H1 (cell line): ENCODE measurements around the gene MTPN.

Experiments
- HDAC6 ChIP-seq: IDR thresholded peaks from one replicate; pipeline ENCODE4 v1.7.1; 2012; ENCODE audit warnings: low read depth, mild to moderate bottlenecking, inconsistent platforms, low read length, moderate library complexity
- POLR2AphosphoS5 ChIP-seq: IDR thresholded peaks from 2 replicates; pipeline ENCODE4 v1.6.1; 2011; ENCODE audit warnings: low read depth, low read length
- TF ChIP-seq, protein P1 (sequence below), 3 experiments: IDR thresholded peaks; 1 replicate in 2 of 3; 2 replicates in 1 of 3; pipeline versions ENCODE4 v1.5.1 to v1.6.1; 2011; ENCODE audit warnings: low read length in 3 of 3, mild to moderate bottlenecking in 3 of 3, inconsistent platforms in 2 of 3, low read depth in 1 of 3, moderate library complexity in 1 of 3; ENCODE audit not compliant: insufficient read depth in 1 of 3; ENCODE audit errors: control extremely low read depth in 1 of 3

DNA sequence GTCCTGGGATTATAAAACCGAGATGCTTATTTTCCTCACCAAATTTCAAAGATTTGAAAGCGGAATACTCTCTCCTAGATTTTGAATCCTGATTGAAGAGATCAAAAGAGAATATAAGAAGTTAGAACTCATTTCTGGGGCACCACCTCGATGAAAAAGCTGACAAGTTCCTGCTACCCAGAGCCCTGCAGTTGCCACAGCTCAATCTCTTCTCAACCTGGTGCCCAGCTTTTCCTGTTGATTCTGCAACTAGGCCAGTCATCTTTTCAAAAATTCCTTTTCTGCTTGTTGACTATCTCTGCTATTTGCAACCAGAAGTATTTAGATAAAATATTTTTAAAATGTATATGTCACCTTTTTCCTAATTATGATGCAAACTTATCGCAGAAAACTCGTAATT lies 45.0 kb downstream of the MTPN start:
- TF ChIP-seq POLR2AphosphoS5: no peak
- TF ChIP-seq, protein P1, sequence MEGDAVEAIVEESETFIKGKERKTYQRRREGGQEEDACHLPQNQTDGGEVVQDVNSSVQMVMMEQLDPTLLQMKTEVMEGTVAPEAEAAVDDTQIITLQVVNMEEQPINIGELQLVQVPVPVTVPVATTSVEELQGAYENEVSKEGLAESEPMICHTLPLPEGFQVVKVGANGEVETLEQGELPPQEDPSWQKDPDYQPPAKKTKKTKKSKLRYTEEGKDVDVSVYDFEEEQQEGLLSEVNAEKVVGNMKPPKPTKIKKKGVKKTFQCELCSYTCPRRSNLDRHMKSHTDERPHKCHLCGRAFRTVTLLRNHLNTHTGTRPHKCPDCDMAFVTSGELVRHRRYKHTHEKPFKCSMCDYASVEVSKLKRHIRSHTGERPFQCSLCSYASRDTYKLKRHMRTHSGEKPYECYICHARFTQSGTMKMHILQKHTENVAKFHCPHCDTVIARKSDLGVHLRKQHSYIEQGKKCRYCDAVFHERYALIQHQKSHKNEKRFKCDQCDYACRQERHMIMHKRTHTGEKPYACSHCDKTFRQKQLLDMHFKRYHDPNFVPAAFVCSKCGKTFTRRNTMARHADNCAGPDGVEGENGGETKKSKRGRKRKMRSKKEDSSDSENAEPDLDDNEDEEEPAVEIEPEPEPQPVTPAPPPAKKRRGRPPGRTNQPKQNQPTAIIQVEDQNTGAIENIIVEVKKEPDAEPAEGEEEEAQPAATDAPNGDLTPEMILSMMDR (IDR thresholded peaks at IDR 0.05; ENCODE audit: control extremely low read depth in 1 of 3, insufficient read depth in 1 of 3, low read depth in 1 of 3, low read length in 3 of 3): no peak
- no peak for TF ChIP-seq HDAC6
